HepG2 (cell line): ENCODE results near the gene IFI35. TPM values are rescaled to one million over a fixed set of nuclear protein-coding genes. Genes with fewer than 3 reads are reported as not detected.

Experiments used
- AHR ChIP-seq: IDR thresholded peaks from 2 replicates; pipeline ENCODE4 v1.6.1; 2018; ENCODE audit warnings: missing genetic modification reagents, missing compliant biosample characterization
- ARHGAP35 ChIP-seq: sonication (generic); formaldehyde crosslinking; IDR thresholded peaks from 2 replicates; pipeline ENCODE4 v1.9.0; 2022; ENCODE audit warnings: mild to moderate bottlenecking, inconsistent platforms, moderate library complexity, missing genetic modification reagents, borderline replicate concordance
- CBFB ChIP-seq: sonication (generic); formaldehyde crosslinking; IDR thresholded peaks from 2 replicates; pipeline ENCODE4 v1.4.0; 2020; ENCODE audit warnings: missing genetic modification reagents
- CEBPG ChIP-seq: IDR thresholded peaks from 2 replicates; pipeline ENCODE4 v1.6.1; 2016
- DMAP1 ChIP-seq: IDR thresholded peaks from 2 replicates; pipeline ENCODE4 v1.6.1; 2016
- FOXK1 ChIP-seq: sonication (generic); formaldehyde crosslinking; IDR thresholded peaks from 2 replicates; pipeline ENCODE4 v1.4.0; 2020; ENCODE audit warnings: low read depth, missing genetic modification reagents, borderline replicate concordance
- FOXK2 ChIP-seq: fragments of 450-650 bp; IDR thresholded peaks from 2 replicates; pipeline ENCODE4 v1.6.1; 2016
- GLI4 ChIP-seq: sonication (generic); formaldehyde crosslinking; IDR thresholded peaks from 2 replicates; pipeline ENCODE4 v1.5.1; 2020; ENCODE audit warnings: missing genetic modification reagents, mild to moderate bottlenecking, moderate library complexity, borderline replicate concordance
- HDAC2 ChIP-seq: sonication (generic); formaldehyde crosslinking; IDR thresholded peaks from 2 replicates; pipeline ENCODE4 v1.4.0; 2020; ENCODE audit warnings: missing genetic modification reagents
- HMG20A ChIP-seq: IDR thresholded peaks from 2 replicates; pipeline ENCODE4 v1.6.1; 2016; ENCODE audit warnings: borderline replicate concordance
- HNRNPH1 ChIP-seq: fragments of 200-400 bp; formaldehyde crosslinking; optimal IDR thresholded peaks from 2 replicates; pipeline ENCODE3; 2017; ENCODE audit warnings: mild to moderate bottlenecking, low read depth, low read length
- KDM3A ChIP-seq: IDR thresholded peaks from 2 replicates; pipeline ENCODE4 v1.6.1; 2018; ENCODE audit warnings: low read depth, missing compliant biosample characterization
- NR2F2 ChIP-seq: IDR thresholded peaks from 2 replicates; pipeline ENCODE4 v1.6.1; 2012; ENCODE audit warnings: low read depth, inconsistent platforms, borderline replicate concordance
- POLR2G ChIP-seq: fragments of 200-400 bp; formaldehyde crosslinking; IDR thresholded peaks from 2 replicates; pipeline ENCODE4 v1.6.1; 2018; ENCODE audit warnings: mild to moderate bottlenecking, low read depth, low read length, moderate library complexity
- RFX1 ChIP-seq: fragments of 450-650 bp; IDR thresholded peaks from 2 replicates; pipeline ENCODE4 v1.6.1; 2017
- SP4 ChIP-seq: sonication (generic); formaldehyde crosslinking; IDR thresholded peaks from 2 replicates; pipeline ENCODE4 v1.8.1; 2023; ENCODE audit warnings: mild to moderate bottlenecking, missing genetic modification reagents
- TBX3 ChIP-seq: fragments of 450-650 bp; IDR thresholded peaks from 2 replicates; pipeline ENCODE4 v1.6.1; 2017; ENCODE audit warnings: antibody characterized with exemption, mild to moderate bottlenecking, inconsistent platforms, borderline replicate concordance
- ZFP1 ChIP-seq: IDR thresholded peaks from 2 replicates; pipeline ENCODE4 v1.6.1; 2016
- ZMYM2 ChIP-seq: sonication (generic); formaldehyde crosslinking; IDR thresholded peaks from 2 replicates; pipeline ENCODE4 v1.8.0; 2022; ENCODE audit warnings: mild to moderate bottlenecking, missing genetic modification reagents
- ZNF343 ChIP-seq: sonication (generic); formaldehyde crosslinking; IDR thresholded peaks from 2 replicates; pipeline ENCODE4 v1.4.0; 2020; ENCODE audit warnings: mild to moderate bottlenecking, missing genetic modification reagents
- ZNF382 ChIP-seq: sonication (generic); formaldehyde crosslinking; IDR thresholded peaks from 2 replicates; pipeline ENCODE4 v1.5.0; 2020; ENCODE audit warnings: missing genetic modification reagents, mild to moderate bottlenecking, borderline replicate concordance
- ZNF430 ChIP-seq: sonication (generic); formaldehyde crosslinking; IDR thresholded peaks from 2 replicates; pipeline ENCODE4 v1.9.0; 2021; ENCODE audit warnings: mild to moderate bottlenecking, missing genetic modification reagents
- ZNF451 ChIP-seq: sonication (generic); formaldehyde crosslinking; IDR thresholded peaks from 2 replicates; pipeline ENCODE4 v1.5.0; 2020; ENCODE audit warnings: mild to moderate bottlenecking, missing genetic modification reagents
- ZNF772 ChIP-seq: sonication (generic); formaldehyde crosslinking; IDR thresholded peaks from 2 replicates; pipeline ENCODE4 v1.5.0; 2020; ENCODE audit warnings: mild to moderate bottlenecking, missing genetic modification reagents
- ZNF775 ChIP-seq: sonication (generic); formaldehyde crosslinking; IDR thresholded peaks from 2 replicates; pipeline ENCODE4 v1.4.0; 2020; ENCODE audit warnings: missing genetic modification reagents, mild to moderate bottlenecking, moderate library complexity, borderline replicate concordance
- ZNF780A ChIP-seq: sonication (generic); formaldehyde crosslinking; IDR thresholded peaks from 2 replicates; pipeline ENCODE4 v1.8.0; 2022; ENCODE audit warnings: mild to moderate bottlenecking, missing genetic modification reagents, moderate library complexity
- ZXDC ChIP-seq: sonication (generic); formaldehyde crosslinking; IDR thresholded peaks from 2 replicates; pipeline ENCODE4 v1.5.0; 2020; ENCODE audit warnings: mild to moderate bottlenecking, missing genetic modification reagents
- polyA plus RNA-seq, 8 experiments: library from polyadenylated mRNA; depleted of rRNA in 3 of 8; stranded (reverse) in 7 of 8; unstranded in 1 of 8; fragments of >200 nt; fragmentation: Illumina TruSeq in 4 of 8; extraction: Trizol in 4 of 8; gene quantifications; 2 replicates each; pipeline versions ENCODE4 v1.2.1 to v1.2.3, GENCODE V29; 2011 to 2016; ENCODE audit warnings: low read depth in 4 of 8, missing spikeins in 1 of 8, mixed read lengths in 1 of 8; ENCODE audit not compliant: insufficient read depth in 1 of 8
- total RNA-seq, 5 experiments: library from RNA; depleted of rRNA; stranded (reverse); fragments of >200 nt; fragmentation: Illumina TruSeq; extraction: Trizol; gene quantifications; 2 replicates each; pipeline ENCODE4 v1.2.3, GENCODE V29; 2016; ENCODE audit warnings: low read depth in 1 of 5
- TF ChIP-seq, protein P1 (sequence below): sonication (generic); formaldehyde crosslinking; IDR thresholded peaks from 2 replicates; pipeline ENCODE4 v1.5.1; 2020; ENCODE audit warnings: mild to moderate bottlenecking, moderate library complexity, missing genetic modification reagents

IFI35 gene
- total and polyA plus RNA-seq, 2 of the 13 experiments (the other 11 are each of a cell fraction or from before 2014, with no cell fraction given), result 28.9 to 38.1 TPM

DNA sequence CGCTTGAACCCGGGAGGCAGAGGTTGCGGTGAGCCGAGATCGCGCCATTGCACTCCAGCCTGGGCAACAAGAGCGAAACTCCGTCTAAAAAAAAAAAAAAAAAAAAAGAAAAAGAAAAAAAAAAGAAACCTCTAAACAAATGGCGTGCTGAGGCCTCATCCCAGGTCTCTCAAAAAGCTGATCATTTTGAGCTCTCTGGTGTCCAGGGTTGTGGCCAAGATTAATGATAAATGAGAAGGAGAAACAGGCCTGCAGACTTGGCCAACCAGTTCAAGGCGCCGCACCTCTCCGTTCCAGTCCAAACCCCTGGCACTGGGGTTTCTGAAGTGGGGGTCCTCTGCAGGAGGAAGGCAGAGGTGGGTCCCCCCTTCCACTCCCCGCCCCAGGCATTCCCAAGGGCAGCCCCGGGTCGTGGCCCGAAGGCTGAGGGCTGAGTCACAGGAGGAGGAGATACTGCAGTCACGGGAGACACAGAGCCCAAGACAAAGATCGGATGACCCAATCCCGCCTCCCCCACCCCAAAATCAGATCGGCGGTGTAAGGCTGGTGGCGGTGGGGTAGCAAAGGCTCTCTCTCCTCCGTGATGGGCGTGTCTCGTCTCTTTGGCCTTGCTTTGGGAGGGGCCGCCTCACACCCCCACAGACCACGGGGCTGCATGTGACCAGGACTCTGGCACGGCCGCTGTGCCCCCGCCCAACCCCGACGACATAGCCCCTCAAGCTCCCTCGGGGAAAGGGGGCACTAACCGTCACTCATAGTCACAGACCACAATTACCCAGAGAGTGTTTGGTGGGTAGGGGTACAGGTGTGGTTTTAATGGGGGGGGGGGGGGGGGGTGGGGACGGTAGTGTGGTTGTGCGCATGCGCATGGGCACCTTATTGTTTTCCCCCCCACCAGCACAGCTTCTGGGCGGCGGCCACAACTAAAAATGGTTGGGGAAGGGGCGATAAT, 14.5 kb downstream of the IFI35 start (continued):
- TF ChIP-seq ZMYM2 (CRISPR knock-in tag), result 0 out of 2 replicates have a peak, but pooled peaks have one; percentile 52
- 0 out of 2 replicates have a peak, but pooled peaks have one; percentile 17 for TF ChIP-seq ZNF343 (CRISPR knock-in tag)
- TF ChIP-seq RFX1, result no peak
- TF ChIP-seq, protein P1, sequence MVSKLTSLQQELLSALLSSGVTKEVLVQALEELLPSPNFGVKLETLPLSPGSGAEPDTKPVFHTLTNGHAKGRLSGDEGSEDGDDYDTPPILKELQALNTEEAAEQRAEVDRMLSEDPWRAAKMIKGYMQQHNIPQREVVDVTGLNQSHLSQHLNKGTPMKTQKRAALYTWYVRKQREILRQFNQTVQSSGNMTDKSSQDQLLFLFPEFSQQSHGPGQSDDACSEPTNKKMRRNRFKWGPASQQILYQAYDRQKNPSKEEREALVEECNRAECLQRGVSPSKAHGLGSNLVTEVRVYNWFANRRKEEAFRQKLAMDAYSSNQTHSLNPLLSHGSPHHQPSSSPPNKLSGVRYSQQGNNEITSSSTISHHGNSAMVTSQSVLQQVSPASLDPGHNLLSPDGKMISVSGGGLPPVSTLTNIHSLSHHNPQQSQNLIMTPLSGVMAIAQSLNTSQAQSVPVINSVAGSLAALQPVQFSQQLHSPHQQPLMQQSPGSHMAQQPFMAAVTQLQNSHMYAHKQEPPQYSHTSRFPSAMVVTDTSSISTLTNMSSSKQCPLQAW (CRISPR knock-in tag), result peak; percentile 72; the same call in 1 of the 2 replicates
- TF ChIP-seq SP4, result peak; percentile 67
- TF ChIP-seq ZNF382 (CRISPR knock-in tag), result no peak
- peak; percentile 22; the same call in 1 of the 2 replicates for TF ChIP-seq CEBPG (CRISPR knock-in tag)
- TF ChIP-seq FOXK2, result no peak
- 0 out of 2 replicates have a peak, but pooled peaks have one; percentile 2 for TF ChIP-seq ZNF775 (CRISPR knock-in tag)
- peak; percentile 34; the same call in 1 of the 2 replicates for TF ChIP-seq FOXK1
- peak; percentile 33; the same call in 1 of the 2 replicates for TF ChIP-seq ZNF451 (CRISPR knock-in tag)
- TF ChIP-seq KDM3A (CRISPR knock-in tag), result peak; percentile 66; the same call in 1 of the 2 replicates
- TF ChIP-seq GLI4 (CRISPR knock-in tag), result no peak
- peak; percentile 35; the same call in 1 of the 2 replicates for TF ChIP-seq HMG20A (CRISPR knock-in tag)
- no peak for TF ChIP-seq NR2F2
- 0 out of 2 replicates have a peak, but pooled peaks have one; percentile 64 for TF ChIP-seq ARHGAP35 (CRISPR knock-in tag)
- peak; percentile 61; the same call in 1 of the 2 replicates for TF ChIP-seq CBFB (CRISPR knock-in tag)
- peak; percentile 23; the same call in 1 of the 2 replicates for TF ChIP-seq TBX3
- TF ChIP-seq ZNF780A (CRISPR knock-in tag), result no peak
- TF ChIP-seq ZXDC (CRISPR knock-in tag), result peak; percentile 72; the same call in 1 of the 2 replicates
- TF ChIP-seq HDAC2 (CRISPR knock-in tag), result peak; percentile 65; the same call in 1 of the 2 replicates
- TF ChIP-seq HNRNPH1, result peak; percentile 50
- no peak for TF ChIP-seq ZFP1 (CRISPR knock-in tag)
- peak; percentile 16; the same call in 1 of the 2 replicates for TF ChIP-seq ZNF772 (CRISPR knock-in tag)
- TF ChIP-seq POLR2G, result peak; percentile 63
- TF ChIP-seq AHR (CRISPR knock-in tag), result 0 out of 2 replicates have a peak, but pooled peaks have one; percentile 29
- TF ChIP-seq ZNF430 (CRISPR knock-in tag), result peak; percentile 59; the same call in 1 of the 2 replicates
- peak; percentile 64; the same call in 1 of the 2 replicates for TF ChIP-seq DMAP1
